Endometrial microvascular endothelial cells (primary cell): ENCODE measurements around the gene TMEM163. TPM values are rescaled to one million over a fixed set of nuclear protein-coding genes. Genes with fewer than 3 reads are reported as not detected.
"Not testable (repeated sequence)": the region's sequence is repeated elsewhere in the genome, so short reads cannot be mapped to it uniquely, and the experiment has no call there.

ENCODE experiments used
- in situ Hi-C: cut with HindIII; loops from 2 replicates; pipeline ENCODE4 v1.10.0; 2017; ENCODE audit warnings: low sequenced_read_pairs, low pct_unique_long_range_greater_than_20kb; ENCODE audit errors: inconsistent ontology term
- total RNA-seq: library from RNA; depleted of rRNA; stranded (reverse); fragments of >200 nt; gene quantifications from one replicate; pipeline ENCODE4 v1.2.3, GENCODE V29; 2015; ENCODE audit errors: inconsistent ontology term

The TMEM163 gene
- total RNA-seq, 1 donor from 2014 or later: 6.5 TPM

GRCh38 chr2:134636714-134637113 is 82.1 kb downstream of the TMEM163 start:
- in situ Hi-C loops: no loop called here

DNA sequence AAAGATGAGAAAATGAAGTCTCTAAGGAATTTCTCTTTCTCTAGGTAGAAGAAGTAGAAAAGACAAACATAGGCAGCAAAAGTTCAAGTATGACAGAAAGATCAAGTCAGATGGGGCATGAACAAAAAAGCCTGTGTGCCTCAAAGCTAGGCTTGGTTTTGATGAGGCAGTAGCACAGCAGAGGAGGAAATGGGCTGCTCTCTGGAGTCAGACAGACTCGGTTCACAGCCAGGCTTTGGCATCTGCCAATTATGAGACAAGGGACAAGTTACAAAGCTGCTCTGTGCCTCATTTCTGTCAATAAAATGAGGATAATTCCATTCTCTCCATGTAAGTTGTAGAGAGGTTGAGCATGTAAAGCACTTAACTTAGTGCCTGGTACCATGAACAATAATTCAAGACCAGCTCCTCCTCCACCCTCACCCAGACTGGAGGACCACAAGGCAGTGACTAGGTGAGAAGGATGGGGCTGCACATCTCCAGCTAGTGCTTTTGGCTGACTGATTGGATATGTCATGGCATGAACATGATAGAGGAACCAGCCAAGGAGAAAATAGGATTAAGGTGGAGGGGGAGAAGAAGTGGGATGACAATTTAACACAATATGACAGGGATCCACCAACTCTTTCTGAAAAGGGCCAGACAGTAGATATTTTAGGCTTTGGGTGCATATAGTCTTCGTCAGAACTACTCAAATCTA is 84.6 kb downstream of the TMEM163 start:
- in situ Hi-C loops: no loop called here

DNA sequence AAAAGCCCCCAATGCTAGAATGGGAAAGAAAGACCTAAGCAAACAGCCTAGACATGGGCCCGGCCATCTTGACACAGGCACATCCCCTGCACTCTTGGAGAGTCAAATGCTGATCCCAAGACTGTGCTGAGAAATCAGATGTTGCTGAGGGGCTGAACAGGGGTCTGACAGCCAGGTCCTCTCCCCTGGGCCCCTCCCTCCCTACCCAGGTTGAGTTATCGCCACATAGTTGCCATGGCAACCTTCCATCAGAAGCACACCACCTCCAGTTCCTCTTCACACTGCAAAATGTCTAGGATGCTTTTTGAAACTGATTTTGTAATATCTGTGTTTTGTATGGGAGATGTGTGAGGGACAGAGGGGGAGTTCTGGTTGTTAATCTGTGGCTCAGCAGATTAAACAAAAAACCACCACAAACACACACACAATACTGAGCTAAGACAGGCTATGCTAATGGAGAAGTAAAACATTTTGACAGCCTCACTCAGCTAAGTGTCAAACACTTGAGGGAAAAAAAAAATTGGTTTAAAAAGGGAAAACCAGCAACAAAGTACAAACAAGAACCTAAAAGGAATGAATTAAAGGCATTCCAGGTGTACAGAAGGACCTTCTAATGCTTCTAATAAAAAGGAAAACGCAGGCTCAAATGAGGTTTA is 88.2 kb downstream of the TMEM163 start:
- in situ Hi-C loops: no loop called here

- in situ Hi-C loops: no loop called here
These were observed 90.3 kb downstream of the TMEM163 start for GRCh38 chr2:134628453-134628852.

GRCh38 chr2:134626781-134627180 is 92.0 kb downstream of the TMEM163 start:
- in situ Hi-C loops: no loop called here

DNA sequence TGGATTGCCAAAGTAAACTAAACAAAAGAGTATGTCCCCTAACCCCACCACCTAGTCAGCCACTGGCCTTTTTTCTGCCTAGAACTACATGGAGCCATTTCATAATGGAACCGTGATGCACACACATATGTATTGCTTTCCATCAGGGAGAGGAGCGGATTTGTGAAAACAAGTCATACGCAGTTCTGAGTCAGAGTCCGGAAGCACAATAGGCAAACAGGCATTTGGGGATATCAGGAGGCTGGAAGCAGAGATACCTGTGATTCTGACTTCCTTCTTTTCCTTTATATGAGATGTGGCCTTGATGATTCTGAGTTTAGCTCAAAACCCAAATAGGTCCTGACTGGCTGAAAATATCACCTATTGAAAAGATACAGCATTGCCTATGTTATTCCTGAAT is 93.5 kb downstream of the TMEM163 start:
- in situ Hi-C loops: no loop called here

GRCh38 chr2:134623796-134624195 is 95.0 kb downstream of the TMEM163 start:
- in situ Hi-C loops: no loop called here

DNA sequence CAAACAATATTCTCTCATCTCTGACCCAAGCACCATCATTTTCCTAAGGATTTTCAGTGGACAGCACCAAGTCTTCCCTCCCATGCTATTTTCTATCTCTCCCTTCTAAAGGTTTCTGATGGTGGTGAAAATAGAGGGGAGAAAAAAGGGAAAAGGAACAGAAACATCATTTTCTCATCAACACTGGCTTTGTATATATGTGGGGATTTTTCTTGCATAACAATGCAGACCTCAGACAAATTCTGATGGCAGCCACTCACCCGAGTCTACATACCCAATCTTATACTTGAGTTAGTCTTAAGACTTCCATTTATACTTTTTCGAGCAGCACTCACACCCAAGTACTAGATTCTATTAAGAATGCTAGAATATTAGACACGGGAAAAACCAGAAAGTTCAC is 95.8 kb downstream of the TMEM163 start:
- in situ Hi-C loops: no loop called here

- in situ Hi-C loops: no loop called here
These were observed 96.7 kb downstream of the TMEM163 start for GRCh38 chr2:134621939-134622705.

DNA sequence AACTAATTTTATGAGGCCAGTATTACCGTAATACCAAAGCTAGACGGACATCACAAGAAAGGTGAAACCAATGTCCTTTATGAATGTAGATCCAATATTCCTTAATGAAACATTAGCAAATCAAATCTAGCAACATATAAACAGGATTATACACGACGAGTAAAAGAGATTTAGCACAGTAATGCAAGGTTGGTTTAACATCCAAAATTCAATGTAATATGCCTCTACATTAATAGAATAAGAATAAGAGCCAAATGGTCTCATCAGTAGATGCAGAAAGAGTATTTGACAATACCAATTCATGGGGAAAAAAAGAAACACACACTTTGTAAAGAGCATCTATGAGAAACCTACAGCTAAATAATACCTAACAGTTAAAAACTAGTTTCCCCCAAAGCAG is 99.5 kb downstream of the TMEM163 start:
- in situ Hi-C loops: no loop called here

DNA sequence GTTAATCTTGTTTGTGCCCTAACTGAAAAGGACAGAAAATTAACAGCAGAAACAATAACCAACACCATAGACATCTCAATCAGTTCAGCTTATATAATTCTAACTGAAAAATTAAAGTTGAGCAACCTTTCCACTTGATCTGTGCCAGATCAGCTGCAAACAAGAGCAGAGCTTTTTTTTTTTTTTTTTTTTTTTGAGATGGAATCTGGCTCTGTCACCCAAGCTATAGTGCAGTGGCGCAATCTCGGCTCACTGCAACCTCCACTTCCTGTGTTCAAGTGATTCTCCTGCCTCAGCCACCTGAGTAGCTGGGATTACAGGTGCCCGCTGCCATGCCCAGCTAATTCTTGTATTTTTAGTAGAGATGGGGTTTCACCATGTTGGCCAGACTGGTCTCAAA is 103.3 kb downstream of the TMEM163 start:
- in situ Hi-C loops: not testable (repeated sequence)

DNA sequence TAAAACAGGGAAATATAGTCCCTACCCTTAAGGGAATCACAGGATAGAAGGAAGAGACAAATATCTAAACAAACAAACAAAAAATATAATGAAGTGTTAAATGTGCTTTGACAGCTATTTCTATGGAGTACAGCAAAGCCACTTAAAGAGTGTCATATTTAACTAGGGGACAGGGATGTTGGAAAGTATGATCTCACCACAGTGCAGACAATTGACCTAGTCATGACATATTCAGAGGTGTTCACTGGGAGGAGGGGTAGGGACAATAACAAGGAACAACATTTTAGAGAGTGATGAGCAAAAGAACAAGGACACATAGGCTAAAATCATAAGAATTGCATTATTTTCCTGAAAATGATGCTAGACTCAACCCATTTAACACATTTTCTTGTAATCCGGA is 107.5 kb downstream of the TMEM163 start:
- in situ Hi-C loops: no loop called here

- in situ Hi-C loops: no loop called here
These were observed 107.9 kb downstream of the TMEM163 start for GRCh38 chr2:134610871-134611270.

GRCh38 chr2:134609924-134610513 is 108.8 kb downstream of the TMEM163 start:
- in situ Hi-C loops: no loop called here

DNA sequence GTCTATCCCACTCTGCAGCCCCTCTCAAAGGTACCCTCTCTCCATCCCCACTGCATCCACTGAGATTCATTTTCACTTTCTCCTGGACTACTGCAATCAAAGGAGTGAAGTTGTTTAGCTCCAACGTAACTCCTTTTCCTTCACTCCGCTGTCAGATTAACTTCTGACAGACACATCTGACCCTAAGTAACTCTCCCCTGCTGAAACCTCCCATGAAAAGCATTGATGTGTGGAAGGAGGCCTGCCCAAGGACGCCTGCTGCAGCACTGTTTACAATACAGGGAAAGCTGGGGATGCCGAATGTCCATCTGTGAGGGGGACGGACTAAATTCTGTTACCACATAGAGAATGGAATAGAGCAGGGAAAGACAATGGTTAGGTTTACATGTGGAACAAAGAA is 114.8 kb downstream of the TMEM163 start:
- in situ Hi-C loops: no loop called here

GRCh38 chr2:134602666-134603065 is 116.1 kb downstream of the TMEM163 start:
- in situ Hi-C loops: no loop called here

DNA sequence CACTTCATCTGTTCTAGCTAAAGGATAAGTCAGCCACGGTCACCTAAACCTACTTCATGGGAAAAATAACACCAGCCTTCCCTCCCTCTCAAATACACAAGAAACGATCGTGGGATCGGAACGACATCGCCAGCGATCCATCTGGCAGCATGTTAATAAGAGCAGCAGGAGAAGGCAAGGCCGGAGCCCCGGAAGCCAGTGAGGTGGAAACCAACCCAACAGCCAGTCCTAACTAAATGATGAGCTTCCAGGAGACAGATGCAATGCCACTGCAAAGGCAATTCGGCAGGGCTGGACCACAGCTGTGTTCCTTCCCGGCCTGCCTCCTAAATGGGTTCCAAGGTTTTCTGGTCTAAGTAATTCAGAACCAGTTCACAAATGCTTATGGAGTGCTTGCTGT is 117.5 kb downstream of the TMEM163 start:
- in situ Hi-C loops: no loop called here

GRCh38 chr2:134600208-134600607 is 118.6 kb downstream of the TMEM163 start:
- in situ Hi-C loops: no loop called here

DNA sequence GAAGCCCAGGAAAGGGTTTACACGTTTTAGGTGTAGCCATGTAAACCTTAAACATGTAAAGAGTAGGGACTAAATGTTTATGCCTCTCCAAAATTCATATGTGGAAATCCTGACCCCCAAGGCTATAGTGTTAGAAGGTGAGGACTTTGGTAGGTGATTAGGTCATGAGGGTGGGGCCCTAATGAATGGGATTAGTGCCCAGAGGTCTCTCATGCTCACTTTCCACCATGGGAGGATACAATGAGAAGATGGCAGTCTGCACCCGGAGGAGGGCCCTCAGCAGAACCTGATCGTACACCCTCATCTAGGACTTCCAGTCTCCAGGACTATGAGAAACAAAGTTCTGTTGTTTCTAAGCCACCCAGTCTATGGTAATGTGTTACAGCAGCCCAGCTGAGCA is 119.6 kb downstream of the TMEM163 start:
- in situ Hi-C loops: no loop called here

GRCh38 chr2:134594399-134594798 is 124.4 kb downstream of the TMEM163 start:
- in situ Hi-C loops: no loop called here
